LoVo (cell line): Measurements from ENCODE around the gene TNS1.

ENCODE experiments used
- DNase-seq: peaks from one replicate; pipeline ENCODE4 v3.0.0-alpha.2; 2016; ENCODE audit warnings: low spot score

Gene TNS1

DNA sequence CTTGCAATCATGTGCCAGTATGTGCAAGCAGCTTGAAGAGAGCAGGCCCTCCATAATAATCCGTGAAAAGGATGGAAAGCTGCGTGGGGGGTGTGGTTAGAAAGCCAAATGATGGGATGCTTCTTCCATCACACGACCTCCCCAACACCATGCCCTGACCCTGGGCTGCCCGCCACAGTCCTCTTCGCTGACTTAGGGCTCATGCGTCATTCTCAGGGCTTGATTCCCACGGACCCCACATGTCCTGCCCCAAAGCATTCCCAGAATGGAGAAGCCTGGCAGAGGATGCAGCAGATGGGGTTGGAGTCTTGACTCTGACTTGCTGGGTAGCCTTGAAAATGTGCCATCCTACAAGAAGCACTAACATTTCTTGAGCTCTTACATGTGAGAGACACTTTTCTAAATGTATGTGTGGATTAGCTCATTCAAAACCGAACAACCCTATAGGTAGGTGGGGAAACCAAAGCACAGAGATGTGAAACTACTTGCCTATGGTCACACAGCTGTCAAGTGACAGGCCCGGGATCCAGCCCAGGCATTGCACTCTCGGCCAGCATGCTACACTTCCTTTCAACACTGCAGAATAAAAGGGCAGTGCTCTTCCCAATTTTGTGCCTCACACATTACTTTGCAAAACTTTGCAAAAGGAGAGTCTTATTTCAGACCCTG lies 3.7 kb downstream of the TNS1 start:
- no peak for DNase-seq

DNA sequence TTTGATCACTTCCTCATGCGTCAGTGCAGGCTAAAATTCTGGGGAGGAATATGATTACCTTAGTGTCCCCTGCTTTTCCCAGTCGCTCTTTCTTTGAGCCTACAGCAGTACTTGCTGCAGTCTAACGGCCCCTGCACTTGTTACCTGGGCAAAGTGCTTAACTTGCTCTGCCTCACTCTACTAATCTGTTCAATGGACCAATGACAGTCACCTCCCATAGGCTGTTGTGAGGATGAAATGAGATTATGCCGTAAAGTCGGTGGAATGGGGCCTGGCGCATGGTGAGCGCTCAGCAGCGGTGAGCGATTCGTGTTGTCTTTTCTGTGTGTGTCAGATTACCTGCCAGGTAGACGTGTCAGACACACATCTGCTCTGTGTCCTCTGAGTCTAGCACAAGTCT lies 5.3 kb downstream of the TNS1 start:
- DNase-seq = no peak

DNA sequence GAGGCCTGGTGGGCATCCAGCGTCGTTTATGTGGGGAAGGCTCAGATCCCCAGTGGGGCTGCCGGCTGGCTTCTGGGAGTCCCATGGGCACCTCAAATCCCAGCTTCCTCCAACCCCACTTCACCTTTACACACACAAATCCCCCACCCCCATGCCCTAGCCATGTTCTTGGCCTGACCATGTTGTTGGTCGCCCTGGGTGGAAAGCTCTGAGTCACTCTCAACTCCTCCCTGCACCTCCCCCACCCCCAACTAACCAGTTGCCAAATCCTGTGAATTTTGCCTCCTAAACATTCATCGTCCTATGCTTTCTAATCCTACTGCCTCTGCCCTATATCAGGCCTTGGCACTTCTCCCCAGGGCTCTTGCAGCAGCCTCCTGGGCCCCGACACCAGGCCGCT lies 6.4 kb downstream of the TNS1 start:
- DNase-seq = no peak

DNA sequence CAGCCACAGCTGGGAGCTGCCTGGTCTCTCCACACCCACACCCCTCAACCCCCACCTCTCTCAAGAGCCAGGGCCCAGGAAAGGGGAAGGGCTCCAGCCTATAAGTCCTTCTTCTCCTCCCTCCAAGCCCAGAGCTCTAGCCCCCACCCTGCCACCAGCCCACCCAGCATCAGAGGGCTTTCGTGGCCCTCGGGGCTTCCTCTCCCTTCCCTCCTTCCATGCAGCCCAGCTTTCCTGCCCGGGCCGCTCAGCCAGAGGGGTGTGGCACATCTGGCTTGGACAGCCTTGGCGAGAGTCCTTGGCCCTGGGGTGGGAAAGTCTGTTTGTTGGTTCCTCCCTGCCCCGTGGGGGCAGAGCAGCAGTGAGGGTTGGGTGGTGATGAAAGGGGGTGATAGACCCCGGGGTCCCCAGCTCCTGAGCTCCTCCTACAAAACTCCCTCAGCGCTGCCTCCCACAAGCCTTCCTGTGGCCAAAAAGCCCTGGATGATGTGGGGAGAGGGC lies 7.0 kb downstream of the TNS1 start:
- no peak for DNase-seq

DNA sequence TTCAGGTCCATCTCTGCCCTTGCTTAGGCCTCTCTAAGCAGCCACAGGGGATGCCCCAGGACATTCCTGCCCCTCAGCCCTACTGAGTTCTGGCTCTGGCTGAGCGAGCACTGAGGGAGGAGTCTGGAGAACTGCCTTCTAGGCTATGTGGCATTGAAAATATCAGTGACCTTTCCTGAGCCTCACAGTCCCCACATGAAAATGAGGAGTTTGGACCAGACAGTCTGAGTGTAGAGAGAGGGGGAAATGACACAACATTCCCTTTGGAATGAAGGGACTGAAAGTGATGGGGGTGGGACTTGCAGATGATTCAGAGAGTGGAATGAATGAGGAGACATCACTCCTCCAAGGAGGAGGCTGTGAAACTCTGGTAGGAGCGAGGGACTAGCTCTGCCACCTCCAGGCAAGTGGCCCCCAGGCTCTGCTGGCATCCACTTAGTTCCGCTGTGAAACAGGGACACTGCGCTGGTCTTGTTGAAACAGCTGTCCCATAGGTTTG lies 8.0 kb downstream of the TNS1 start:
- DNase-seq = no peak

DNA sequence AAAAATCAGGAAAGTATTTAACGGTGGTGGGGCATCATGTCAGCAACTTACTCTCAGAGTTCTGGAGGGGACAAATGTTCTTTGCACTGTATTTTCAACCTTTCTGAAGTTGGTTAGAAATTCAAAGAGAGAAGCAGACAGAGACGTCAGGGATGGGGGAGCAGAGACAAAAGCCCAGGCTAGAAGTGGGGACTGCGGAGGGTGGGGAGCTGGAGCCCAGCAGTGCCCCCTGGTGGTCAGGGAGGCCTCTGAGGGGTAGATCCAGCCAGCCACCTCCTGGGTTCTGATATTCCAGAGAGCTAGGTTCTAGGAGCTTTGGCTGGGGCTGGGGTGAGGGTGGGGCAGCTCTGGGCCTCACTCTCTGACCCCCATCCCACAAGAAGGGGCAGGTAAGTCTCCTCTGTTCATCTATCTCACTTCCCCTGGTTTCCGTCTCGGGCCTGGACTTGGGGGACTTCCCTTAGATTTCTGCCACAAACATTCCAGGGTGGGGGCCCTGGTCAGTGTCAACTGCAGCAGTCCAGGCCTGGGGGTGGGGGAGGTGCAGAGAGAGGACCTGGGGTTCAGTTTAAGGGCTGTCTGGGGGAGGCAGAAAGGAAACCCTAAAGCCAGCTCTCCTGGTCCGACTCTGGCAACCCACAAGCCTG lies 8.9 kb downstream of the TNS1 start:
- peak; percentile 23 for DNase-seq

DNA sequence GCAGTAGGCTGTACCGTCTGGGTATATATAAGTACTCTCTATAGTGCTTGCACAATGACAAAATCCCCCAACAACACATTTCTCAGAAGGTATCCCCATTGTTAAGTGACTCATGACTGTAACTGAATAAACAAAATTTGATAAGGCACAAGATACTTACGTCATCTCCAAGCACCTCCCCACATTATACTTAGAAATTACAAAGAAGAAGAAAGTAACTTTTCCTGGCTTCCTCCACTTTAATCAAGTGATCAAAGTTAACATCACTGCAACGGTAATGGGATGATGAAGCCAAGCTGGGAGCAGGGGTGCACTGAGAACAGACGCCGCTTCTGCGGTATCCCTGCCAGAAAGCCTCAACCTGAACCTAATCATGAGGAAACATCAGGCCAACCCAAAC lies 9.7 kb downstream of the TNS1 start:
- DNase-seq = no peak

DNA sequence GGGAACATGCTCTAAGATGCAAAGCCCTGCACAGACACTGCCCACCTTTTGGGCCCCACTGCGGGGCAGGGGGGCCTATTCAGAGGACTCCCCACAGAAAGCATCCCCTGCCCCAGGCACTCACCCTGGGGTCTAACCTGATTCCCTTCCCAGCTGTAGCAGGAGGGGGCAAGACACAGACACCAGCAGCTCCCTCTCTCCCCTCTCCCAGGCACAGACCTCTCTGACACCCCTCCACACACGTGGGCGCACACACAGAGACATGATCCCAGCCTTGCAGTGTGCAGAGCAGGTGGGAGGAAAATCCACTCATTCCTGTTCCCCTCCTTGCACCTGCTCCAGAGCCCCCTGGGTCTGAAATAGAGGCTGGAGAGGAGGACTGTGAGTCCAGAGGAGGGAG lies 10.7 kb downstream of the TNS1 start:
- DNase-seq = no peak

DNA sequence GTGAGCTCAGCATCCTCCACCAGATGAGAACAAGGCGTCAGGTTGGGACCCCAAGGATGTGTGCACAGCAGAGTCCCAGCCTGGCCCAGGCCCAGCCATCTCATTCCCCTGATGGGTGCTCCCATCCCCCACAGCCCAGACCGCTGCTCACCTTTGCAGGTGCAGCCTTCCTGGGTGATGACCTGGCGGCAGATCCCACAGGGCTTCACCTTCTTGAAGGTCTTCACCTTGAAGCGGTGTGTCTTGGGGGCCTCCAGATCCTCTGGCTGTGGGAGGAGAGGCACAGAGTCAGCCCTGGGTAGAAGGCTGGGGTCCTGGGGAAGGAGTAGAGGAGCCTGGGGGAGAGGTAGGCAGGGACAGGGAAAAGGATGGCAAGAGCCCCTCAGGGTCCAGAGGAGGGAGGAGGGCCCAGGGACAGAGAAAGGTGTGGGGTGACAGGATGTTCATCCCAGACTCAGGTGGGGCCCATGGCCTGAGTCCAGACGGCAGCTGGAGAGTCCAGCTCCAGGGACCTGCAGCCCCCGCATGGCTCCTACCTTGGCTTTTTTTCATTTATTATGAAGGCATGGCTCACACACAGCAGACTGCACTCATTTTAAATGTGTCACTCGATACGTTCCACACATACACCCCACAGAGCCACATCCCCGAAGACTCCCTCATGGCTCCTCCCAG lies 11.9 kb downstream of the TNS1 start:
- no peak for DNase-seq

DNA sequence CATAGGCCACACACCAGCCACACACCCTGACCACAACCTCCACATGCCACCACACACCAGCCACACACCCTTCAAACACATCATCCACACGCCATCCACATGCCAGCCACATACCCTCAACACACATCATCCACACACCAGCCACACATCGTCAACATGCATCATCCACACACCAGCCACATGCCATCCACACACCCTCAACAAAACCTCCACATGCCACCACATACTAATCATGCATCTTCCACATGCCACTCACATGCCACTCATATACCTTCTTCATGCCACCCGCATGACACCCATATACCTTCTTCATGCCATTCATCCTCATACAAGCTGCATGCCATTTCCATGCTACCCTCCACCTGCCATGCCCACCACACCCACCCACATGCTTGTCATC lies 12.4 kb downstream of the TNS1 start:
- DNase-seq = no peak

DNA sequence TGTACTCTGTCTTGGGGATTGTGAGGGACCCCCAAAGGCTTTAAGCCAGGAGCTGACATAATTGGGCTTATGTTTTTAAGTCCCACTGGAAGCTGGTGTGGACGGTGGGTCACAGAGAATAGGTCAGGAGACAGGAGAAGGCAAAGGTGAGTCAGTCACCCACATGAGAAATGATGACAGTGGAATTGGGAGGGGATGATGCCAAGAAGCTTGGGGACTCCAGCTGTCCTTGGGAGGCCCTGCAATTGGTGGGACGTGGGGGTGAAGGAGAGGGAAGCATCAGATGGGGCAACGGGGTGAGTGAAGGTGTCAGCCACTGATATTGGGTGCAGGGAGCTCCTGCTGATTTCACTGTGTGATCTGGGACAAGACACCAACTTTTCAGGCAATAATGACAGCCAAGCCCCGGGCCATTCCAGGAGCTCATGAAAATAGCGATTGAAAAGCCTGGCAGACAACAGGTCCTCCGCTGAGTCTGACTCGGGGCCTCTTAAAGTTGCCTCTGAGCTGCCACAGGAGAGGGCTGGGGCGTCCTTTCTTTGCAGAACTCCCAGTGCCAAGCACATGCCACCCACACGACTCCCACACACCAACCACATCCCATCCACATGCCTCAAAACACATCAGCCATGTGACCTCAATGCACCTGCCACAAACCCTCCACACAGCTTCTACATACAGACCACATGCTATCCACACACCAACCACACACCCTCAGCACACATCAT lies 13.4 kb downstream of the TNS1 start:
- no peak for DNase-seq

DNA sequence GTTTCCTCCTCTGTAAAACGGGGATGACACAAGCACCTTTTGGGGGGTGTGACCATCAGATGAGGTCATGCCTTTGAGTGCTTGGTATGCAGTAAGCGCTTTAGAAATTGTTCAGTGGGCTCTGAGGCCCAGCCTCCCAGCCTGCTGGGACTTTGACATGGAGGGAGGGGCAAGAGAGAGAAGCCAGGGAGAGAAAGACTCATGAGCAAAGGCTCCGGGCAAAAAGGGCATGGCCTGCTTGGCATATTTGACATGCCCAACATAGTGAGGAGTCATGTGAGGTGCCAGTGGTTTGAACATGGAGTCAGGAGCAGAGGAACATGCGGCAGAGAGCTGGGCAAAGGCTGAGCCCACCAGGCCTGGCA lies 14.0 kb downstream of the TNS1 start:
- DNase-seq = no peak

DNA sequence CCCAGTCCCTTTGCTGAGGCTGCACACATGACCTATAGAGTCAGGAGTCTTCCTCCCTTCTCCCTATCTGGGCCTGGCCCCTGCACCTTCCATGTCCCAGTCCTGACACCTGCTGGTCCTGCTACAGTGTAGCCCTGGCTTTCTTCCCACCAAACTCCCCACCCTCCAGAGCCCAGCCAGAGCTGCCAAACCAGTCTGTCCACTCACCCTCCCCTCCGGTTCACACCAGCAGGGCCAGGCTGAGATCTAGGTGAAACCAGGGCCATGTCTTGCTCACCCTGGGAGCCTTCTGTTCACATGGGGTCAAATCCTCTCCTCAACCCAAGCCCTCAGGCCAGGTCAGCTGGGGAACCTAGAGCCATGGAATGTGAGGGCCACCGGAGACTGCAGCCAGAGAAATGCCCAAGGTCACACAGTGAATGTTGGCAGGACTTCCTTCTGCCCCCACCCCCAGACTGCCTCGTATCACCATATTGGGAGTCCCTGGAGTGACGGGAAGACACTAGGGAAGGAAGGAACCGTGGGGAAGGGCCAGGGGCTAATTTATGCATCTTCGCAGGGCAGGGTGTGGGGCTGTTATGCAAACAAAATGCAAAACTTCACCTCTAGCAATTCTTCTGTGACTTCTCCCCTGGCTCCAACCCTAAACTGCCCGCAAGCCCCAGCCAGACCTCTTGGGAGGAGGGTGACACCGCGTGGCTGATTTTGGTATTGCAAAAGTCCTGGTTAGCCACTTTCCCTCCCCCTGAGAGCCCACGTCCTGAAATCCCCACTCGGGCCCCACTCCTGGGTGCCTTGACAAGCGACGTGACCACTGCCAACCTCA lies 14.6 kb downstream of the TNS1 start:
- DNase-seq = peak; percentile 68

DNA sequence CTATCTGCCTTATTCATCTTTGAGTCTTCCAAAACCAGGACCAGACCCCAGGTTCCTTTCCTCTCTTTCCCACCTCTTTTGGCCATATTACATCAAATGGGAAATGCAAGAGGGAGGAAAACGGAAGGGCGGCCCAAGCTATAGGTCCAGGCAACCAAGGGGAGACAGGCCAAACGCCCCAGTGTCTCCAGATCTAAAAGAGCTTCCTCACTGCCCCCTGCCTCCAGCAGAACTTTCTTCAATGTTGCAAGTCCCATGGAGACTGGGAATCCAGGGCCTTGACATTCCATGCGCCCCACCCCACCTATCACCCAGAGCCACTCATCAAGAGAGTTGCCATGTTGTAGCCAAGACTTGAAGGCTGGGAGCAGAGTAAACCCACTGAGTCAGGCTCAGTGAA lies 15.4 kb downstream of the TNS1 start:
- DNase-seq = no peak

DNA sequence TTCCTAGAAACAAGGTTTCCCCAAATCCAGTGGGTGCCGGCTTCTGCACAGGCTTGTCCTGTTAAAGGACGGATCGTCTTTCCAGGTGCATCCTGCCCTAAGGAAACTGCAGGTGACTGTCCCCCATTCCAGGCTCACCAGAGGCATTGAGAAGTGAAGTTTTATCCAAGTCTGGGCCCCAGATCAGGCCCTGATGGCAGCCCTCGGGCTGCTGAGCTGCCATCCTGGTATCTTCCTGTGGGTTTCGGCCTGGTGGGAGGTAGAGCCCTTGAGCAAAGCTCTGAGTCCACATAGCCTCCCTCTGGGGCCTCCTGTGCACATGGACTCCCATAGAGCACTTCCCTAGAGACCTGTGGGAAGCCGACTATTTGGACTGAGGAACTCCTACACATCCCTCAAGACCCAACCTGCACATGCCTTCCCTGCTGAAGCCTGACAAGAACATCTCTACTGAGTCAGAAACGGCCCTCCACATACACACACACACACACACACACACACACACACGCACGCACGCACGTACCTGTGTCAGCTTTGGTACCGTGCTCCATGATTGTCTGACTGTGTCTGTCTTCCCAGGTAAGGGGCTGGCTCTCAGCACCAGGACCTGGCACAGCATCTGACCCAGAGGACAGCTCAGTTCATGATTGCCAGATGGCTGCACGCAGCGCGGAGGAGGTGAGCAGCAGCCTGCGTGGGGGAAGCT lies 16.4 kb downstream of the TNS1 start:
- DNase-seq = no peak

DNA sequence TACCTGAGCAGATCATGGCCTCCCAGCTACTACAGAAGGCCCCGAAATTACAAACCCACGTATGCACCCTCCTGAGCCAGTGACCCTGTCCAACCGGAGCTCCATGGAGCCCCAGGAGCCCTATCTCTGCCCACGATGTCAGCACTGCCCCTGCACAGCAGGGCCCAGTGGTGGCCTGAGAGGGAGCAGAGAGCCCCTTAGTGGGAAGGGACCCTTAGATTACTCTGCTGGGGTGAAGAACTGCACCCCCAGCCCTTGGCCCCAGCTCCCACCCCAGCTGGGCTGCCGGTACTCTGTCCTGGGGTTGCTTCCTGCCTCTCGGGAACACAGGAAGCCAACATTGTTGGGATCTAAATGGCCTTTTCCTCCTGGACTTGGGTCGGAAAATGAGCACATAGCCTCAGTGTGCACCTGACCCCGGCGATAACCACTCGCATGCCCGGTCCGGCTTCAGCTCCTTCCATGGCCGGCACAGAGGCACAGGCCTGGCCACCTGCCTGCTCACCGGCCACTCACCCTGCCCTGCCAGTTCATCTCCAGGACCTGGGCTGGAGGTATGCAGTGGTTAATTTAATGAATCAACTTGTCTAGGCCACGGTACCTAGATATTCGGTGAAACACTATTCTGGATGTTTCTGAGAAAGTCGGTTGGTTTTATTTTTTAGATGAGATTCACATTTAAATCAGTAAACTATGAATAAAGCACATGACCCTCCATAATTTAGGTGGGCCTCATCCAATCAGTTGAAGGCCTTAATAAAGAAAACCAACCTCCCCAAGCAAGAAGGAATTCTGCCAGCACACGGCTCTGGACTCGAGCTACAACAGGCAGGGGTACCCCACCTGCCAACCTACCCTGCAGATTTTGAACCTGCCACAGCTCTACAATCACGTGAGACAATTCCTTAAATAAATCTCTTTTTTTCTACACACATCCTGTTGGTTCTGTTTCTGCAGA lies 19.2 kb downstream of the TNS1 start:
- no peak for DNase-seq

DNA sequence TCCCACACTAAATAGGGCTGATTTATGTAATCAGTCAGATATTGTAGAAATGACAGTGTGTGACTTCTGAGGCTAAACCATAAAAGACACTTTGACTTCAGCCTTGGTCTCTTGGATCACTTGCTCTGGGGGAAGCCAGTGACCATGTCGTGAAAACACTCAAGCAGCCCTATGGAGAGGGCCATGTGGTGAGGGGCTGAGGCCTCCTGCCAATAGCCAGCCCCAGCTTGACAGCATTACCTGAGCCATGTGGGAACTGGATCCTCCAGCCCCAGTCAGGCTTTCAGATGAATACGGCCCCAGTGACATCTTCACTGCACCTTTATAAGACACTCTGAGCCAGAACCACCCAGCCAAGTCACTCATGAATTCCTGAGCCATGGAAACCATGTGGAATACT lies 20.8 kb downstream of the TNS1 start:
- DNase-seq = no peak

DNA sequence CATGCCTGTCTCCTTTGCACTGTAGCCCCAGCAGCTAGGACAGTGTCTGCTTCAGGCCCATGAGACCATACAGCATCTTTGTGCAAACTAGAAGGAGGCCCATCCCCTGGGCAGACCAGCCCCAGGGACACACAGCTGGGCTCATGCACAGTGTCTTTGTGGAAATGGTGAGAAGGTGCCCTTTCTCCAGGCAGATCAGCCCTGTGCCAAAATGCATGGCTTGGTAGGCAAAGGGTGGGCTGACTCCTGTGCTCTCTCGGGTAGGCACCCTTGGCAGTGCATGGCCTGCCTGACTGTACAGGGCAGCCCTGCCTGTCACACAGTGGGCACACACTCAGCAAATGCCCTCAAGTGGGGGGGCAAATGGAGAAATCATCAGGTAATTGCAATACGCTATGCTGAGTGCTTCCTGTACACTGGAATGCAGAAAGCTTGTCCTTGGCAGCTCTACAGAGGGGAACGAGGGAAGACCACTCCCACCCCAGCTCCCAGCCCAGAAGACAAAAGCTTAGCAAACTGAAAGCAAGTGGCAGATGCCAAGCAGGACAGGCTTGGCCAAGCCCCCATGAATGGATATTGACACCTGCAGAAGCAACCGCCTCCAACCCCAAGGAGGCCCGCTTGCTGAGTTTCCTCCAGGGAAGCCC lies 21.6 kb downstream of the TNS1 start:
- DNase-seq = no peak

DNA sequence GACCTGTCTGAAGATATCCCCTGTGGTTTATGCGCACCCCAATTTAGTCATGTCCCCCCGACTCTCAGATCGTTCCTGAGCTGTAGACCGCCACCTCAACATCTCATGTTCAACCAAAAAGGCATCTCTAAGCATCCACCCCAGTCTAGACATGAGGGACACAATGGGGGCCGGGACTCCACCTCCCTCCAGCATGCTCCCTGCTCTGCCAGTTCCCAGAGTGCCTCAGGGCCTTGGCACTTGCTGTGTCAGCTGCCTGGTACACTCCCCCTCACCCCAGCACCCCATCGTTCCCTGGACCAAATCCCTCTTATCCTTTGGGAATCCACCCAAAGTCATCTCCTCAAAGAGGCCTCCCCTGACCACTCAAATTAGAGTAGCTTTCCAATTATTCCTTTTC lies 22.2 kb downstream of the TNS1 start:
- no peak for DNase-seq
